HG03045 (cell line): ENCODE measurements around the gene CTSA.
"Not testable (repeated sequence)": the region's sequence is repeated elsewhere in the genome, so short reads cannot be mapped to it uniquely, and the experiment has no call there.

Source experiments
- ATAC-seq: cut with Tn5 transposase; IDR thresholded peaks from one replicate; pipeline ENCODE4 v1.9.1; 2021; ENCODE audit warnings: mild to moderate bottlenecking, moderate library complexity; ENCODE audit not compliant: unreplicated experiment

Gene CTSA

GRCh38 chr20:45892828-45893500 lies 1.8 kb downstream of the CTSA start:
- no peak for ATAC-seq

GRCh38 chr20:45893831-45894230 lies 2.7 kb downstream of the CTSA start:
- ATAC-seq, result no peak

- no peak for ATAC-seq
These were observed 3.7 kb downstream of the CTSA start for GRCh38 chr20:45894797-45895196.

GRCh38 chr20:45896641-45897161 lies 5.6 kb downstream of the CTSA start:
- ATAC-seq, result no peak

GRCh38 chr20:45897289-45897688 lies 6.2 kb downstream of the CTSA start:
- no peak for ATAC-seq

DNA sequence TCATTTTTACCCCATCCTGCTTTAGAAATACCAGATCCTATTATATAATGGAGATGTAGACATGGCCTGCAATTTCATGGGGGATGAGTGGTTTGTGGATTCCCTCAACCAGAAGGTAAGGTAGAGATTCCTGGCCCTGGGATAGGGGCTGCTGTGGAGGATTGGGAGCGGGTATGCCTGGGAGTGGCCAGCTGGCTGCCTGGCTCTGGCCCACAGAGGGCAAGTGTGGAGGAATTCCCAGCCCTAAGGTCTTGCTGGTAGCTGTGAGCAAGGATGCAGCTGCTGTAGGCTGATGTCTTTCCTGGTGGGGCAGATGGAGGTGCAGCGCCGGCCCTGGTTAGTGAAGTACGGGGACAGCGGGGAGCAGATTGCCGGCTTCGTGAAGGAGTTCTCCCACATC lies 6.6 kb downstream of the CTSA start:
- no peak for ATAC-seq

GRCh38 chr20:45898285-45898684 lies 7.2 kb downstream of the CTSA start:
- ATAC-seq, result no peak

DNA sequence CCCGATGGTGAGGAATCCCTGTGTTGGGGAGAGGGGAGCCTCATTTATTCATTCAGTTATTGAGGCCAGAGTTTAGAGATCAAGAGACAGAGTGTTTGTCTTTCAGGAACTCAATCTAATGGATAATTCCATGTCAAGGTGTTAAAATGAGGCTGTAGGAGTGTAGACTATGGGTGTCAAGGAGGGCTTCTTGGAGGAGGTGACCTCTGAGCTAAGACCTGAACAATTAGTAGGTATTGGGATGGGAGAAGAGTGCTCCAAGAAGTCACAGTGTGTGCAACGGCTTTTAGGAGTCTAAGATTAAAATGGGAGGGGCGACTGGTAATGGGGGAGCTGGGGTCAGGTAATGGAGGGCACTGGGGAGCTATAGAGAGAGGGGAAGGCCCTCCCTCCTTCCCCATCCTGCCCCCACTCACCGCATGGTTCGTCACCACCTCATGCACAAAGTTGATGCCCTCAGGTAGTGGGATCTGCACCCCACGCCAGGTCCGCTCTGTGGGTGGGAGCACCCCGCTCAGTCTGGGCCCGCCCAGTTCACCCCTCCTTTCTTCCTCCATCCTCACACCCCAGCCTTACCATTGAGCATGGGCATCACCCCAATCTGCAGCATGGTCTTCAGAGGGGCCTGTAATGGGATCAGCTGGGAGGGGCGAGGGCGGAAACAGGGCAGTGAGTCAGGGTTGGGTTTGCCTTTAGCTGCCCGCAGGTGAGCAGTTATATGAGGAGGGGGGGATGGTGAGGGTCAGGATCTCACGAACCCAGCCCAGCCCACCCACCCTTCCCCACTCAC lies 8.1 kb downstream of the CTSA start:
- ATAC-seq, result no peak

DNA sequence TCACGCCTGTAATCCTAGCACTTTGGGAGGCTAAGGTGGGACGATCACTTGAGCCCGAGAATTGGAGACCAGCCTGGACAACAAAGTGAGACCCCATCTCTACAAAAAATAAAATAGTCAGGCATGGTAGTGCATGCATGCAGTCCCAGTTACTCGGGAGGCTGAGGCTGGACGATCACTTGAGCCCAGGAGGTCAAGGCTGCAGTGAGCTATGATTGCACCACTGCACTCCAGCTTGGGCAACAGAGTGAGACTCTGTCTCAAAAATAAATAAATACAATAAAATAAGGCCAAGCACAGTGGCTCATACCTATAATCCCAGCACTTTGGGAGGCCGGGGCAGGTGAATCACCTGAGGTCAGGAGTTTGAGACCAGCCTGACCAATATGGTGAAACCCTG lies 10.2 kb downstream of the CTSA start:
- not testable (repeated sequence) for ATAC-seq

DNA sequence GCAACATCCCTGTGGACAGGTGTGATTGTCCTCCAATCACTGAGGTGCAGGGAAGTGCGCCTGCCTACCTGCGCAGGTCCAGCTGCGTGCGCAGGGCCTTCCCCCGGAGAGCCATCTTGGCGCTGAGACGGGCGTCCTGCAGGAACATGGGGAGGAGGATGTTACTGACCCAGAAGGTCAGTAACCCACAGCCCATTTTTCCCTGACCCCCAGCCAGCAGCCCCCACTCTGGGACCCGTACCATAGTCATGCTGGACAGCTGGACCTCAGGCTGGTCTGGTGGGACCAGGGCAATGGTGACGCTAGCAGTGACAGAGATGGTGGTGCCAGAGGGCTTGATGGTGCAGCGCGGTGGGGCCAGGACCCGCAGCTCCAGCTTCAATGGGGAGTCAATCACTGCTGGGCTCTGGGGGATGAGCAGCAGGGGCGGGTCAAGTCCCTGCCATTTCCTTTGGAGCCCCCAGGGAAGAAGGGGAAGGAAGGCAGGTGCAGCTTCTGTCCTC lies 11.1 kb downstream of the CTSA start:
- no peak for ATAC-seq

DNA sequence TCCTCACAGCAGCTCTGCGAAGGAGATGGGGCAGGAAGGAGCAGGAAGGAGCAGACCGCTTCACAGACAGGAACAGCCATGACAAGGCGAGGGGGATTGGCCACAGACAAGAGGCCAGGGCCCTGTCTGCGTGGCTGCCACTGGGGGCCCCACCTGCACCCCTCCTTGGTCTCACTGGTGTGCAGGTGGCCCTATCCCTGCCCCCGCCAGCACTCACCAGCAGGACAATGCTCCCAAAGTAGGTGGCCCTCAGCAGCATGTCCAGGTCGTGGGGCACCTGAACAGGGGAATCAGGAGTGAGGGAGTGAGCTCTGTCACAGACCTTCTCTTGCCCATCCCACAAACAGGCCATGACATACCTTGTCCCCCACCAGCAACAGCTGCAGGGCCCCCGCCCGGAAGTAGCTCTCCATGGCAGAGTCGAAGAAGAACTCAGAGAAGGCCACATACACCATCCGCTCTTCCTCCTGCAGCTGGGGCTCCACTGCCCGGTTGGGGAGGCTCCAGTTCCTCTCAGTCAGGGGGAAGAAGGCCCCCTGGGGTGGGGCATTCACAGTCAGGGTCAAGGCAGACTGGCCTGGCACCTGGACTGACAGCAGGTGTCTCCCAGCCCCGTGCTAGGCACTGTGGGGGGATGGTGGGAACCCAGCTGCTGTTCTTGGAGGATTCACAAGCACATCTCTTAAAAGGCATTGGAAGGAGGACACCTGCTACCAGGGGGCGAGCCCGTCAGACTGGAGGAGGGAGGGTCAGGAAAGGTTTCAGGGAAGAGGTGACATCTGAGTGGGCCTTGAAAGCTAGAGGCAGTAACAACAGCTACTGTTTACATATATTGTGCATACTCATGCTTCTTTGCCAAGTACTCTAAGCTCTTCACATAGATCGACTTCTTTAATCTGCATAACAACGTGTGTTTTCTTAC lies 13.7 kb downstream of the CTSA start:
- no peak for ATAC-seq

GRCh38 chr20:45905505-45906079 lies 14.5 kb downstream of the CTSA start:
- ATAC-seq, result no peak

DNA sequence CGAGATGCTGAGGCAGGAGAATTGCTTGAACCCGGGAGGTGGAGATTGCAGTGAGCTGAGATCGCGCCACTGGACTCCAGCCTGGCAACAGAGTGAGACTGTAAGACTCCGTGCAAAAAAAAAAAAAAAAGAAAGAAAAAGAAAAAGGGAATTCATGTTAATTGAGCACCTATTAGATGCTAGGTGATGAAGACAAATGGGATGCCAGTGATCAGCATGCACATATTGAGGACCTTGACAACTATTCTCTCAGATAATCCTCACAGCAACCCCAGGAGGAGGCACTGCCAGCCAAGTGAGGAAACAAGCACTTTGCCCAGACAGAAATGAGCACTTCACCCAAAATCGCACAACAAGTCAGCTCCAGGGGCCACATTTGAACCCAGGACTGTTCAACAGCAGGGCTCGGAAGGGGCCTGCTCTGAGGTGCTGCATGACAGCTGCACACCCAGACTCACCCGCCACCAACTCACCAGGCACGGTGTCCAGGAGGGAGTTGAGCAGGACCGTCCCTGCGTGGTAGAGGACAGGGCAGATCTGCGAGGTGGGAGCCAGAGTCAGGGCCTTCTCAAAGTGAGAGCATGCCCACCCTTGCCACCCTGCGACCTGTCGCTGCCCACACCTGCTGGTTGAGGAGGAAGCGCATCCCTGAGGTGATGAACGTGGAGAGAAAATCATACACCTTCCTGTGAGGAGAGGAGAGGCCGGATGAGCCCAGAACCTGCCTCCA lies 16.2 kb downstream of the CTSA start:
- ATAC-seq, result no peak

DNA sequence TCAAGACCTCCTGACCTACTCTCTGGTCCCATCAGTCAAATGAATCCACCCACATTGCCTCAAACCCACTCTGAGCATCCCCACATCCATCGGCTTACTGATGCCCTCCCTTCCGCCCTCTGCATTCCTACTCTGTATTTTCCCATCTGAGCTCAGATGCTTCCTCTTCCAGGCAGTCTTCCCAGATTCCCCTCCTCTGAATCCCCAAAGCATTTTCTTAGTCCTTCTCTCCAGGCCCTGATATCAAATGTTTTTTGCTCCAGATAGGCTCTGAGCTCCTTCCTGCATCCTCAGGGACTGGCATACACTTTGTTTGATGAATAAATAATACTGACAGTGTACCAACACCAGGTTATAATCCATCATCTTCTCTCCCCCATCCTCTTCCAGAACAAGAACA lies 16.9 kb downstream of the CTSA start:
- no peak for ATAC-seq

GRCh38 chr20:45909336-45909808 lies 18.2 kb downstream of the CTSA start:
- ATAC-seq, result no peak

GRCh38 chr20:45909817-45910669 lies 18.9 kb downstream of the CTSA start:
- no peak for ATAC-seq

- peak; percentile 86 for ATAC-seq
These were observed 19.7 kb downstream of the CTSA start for GRCh38 chr20:45910670-45911485.
